ENCODE results near the gene ZFHX3.

Gene ZFHX3

DNA sequence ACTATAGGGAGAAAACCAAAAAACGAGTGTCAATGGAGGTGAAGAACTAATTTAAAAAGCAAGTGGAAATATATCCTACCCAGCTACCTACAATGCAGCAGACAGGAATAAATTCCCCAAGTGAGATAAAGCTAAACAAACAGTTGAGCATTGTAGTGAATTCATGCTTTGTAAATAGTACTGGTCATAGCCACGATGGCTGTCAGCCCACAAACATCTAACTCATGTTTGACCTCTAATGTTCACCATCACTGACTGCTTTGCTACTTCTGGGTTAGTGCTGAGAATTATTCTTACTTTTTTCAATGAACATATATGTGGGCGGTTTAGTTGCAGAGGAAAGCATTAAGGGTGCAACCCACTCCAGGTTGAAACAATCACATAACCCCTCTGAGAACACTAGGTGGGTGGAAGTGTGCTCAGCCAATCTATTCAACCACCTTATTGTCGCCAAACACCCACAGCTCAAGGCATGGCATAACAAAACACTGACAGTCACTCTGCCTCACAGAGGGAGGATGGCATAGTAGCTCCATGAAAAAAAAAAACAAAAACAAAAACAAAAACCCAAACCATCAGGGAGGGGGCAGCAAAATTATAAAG is 264.1 kb downstream of the ZFHX3 start:
- no peak for DNase-seq

- DNase-seq, result no peak
Observed at GRCh38 chr16:72769876-72770275, 278.1 kb downstream of the ZFHX3 start.

DNA sequence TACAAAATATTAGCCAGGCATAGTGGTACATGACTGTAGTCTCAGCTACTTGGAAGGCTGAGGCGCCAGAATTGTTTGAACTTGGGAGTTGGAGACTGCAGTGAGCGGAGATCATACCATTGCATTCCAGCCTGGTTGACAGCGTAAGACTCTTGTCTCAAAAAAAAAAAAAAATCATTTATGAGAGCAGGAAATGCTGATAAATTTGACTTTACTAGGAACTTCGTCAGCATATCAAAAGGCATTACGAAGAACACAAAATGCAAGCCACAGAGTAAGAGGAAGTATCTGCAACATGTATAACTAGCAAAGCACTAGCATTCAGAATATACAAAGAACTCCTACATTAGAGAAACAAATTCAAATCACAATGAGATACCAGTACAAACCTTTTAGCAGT is 279.3 kb downstream of the ZFHX3 start:
- DNase-seq, result no peak

- no peak for DNase-seq
Observed at GRCh38 chr16:72766506-72766905, 281.4 kb downstream of the ZFHX3 start.

GRCh38 chr16:72764015-72764654 is 283.8 kb downstream of the ZFHX3 start:
- DNase-seq, result no peak

GRCh38 chr16:72760581-72760980 is 287.3 kb downstream of the ZFHX3 start:
- DNase-seq, result no peak

- DNase-seq, result no peak
Observed at GRCh38 chr16:72753881-72754280, 294.0 kb downstream of the ZFHX3 start.

DNA sequence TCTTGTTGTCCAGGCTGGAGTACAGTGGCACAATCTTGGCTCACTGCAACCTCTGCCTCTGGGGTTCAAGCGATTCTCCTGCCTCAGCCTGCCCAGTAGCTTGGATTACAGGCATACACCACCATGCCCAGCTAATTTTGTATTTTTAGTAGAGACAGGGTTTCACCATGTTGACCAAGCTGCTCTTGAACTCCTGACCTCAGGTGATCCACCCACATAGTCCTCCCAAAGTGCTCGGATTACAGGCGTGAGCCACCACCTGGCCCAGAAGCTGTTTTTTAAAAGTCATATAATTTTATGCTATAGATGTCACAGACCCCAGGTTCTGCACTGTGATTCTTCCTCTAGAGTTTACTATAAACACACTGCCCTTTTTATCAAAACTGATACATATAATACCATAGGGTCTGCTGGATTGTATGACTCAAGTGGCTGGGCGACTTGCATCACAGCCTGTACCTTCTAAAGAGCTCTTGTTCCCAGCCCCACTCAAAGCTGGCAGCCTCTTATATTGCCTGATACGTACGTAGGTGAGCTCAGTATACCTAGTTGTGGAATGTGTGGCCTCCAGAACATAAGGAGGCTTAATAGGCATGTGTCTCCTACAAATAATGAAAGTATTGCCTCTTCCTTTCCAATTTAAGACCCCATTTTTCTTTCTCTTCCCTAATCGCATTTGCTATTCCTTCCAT is 295.8 kb downstream of the ZFHX3 start:
- no peak for DNase-seq

- peak; percentile 19 for DNase-seq
Observed at GRCh38 chr16:72751076-72751475, 296.9 kb downstream of the ZFHX3 start.

- DNase-seq, result no peak
Observed at GRCh38 chr16:72749091-72749490, 298.8 kb downstream of the ZFHX3 start.

DNA sequence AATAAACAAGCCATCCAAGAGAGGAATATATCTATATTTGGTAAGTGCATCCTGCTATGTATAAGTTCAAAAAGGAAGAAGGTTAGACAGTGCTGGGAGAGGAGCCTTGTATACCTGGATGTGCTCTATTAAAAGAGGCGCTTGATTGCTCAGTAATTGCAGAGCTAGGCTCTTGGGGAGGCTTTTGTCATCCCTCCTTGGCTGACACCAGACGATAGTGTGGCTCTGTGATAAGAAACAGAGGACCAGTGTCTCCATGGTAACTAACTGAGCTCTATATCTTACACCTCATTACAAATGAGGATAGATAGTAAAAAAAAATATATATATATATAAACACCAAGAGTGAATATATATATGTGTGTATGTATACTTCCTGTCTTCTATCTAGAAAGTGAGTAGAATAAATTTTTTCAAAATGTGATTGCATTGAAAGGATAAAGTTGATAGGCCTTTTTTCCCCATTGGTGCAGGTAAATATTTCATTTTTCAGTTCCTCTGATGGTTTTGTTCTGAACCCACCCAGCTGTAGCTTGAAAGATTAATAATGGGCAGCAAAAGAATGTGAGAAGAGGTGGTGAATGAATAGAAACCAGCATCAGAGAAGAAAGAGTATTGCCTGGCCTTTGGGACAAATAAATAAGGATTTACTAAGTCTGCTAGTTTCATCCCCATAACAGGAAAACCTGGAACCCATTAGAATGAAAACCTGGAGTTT is 303.7 kb downstream of the ZFHX3 start:
- DNase-seq, result no peak

DNA sequence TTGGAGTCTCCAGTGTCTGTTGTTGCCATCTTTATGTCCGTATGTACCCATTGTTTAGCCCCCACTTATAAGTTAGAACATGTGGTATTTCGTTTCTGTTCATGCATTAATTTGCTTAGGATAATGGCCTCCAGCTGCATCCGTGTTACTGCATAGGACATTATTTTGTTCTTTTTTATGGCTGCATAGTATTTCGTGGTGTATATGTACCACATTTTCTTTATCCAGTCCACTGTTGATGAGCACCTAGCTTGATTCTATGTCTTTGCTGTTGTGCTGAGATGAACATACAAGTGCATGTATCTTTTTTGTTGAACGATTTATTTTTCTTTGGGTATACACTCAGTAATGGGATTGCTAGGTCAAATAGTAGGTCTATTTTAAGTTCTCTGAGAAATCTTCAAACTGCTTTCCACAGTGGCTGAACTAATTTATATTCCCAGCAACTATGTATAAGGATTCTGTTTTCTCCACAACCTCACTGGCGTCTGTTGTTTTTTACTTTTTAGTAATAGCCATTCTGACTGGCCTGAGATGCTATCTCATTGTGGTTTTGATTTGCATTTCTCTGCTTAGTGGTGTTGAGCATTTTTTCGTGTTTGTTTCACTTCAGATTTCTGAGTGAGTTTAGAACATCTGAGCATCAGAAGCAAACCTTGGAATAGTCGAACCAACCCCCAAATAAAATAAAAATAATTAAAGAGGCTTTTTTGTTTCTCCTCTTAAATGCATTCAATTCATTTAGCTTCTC is 304.7 kb downstream of the ZFHX3 start:
- DNase-seq, result no peak

DNA sequence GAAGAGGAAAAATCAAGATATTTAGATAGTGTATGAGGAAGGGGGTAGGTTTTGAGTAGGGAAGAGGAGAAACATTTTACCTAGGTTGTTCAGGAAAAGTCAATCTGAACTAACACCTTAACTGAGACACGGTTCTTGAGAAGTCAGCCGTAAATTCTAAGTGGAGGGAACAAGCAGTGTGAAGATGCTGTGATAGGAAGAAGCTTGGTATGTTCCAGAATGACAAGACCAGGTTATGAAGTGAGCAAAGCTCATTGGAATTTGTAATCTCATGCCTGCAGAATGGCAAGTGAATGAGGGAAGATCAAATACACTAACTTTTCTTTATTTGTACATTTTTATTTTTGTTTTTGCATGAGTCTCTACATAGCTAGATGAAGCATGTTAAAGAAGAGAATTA is 307.6 kb downstream of the ZFHX3 start:
- DNase-seq, result no peak

DNA sequence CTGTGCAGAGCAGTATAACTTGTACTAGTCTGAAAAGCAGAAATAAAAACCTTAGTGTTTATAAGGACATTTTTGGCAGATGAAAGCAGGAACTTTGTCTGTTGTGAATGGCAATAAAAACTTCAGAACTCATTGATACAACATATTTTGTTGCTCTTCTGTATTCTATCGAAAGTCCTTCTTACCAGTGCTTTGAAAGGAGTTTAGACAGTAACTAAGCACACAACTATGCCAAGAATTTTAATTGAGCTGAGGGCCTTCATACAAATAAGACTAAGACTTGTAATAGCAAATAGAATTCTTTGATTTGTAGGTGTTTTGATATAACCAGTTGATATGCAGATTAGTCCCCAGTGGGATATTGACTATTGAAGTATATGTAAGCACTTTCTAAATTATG is 308.4 kb downstream of the ZFHX3 start:
- DNase-seq, result no peak

DNA sequence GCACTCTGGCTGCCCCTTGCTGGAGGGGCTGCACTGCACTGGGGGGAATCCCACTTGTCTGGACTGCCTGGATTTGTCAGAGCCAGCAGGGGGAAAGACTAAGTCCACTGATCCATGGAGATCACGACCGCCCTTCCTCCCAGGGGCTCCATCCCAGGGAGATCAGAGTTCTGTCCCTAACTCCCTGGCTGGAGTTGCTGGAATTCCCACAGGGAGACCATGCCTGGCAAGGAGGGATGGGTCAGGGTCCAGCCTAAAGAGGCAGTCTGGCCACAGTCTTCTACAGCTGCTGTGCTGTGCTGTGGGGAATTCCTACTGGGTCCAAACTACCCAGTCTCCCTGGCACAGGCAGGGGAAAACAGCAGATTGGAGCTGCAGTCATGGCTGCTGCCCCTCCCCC is 311.9 kb downstream of the ZFHX3 start:
- no peak for DNase-seq

All from NCI-H345 (cell line).